Neuron (in vitro differentiated cells): Measurements from ENCODE around the gene KLHL2.

Source experiments
- H2AFZ ChIP-seq: one replicate; pipeline ENCODE4 v1.6.1; 2013; ENCODE audit warnings: low read depth, mild to moderate bottlenecking, inconsistent platforms, low read length, moderate library complexity
- H3K27me3 ChIP-seq: one replicate; pipeline ENCODE4 v1.6.1; 2013; ENCODE audit warnings: low read length; ENCODE audit not compliant: insufficient read depth
- H3K36me3 ChIP-seq: one replicate; pipeline ENCODE4 v1.6.1; 2013; ENCODE audit warnings: low read length; ENCODE audit not compliant: insufficient read depth
- H3K4me1 ChIP-seq: one replicate; pipeline ENCODE4 v1.6.1; 2013; ENCODE audit warnings: low read length; ENCODE audit not compliant: insufficient read depth
- H3K4me3 ChIP-seq: 2 replicates; pipeline ENCODE4 v1.5.1; 2013; ENCODE audit warnings: mild to moderate bottlenecking, low read length, moderate library complexity
- H3K9me3 ChIP-seq: one replicate; pipeline ENCODE4 v1.6.1; 2013; ENCODE audit warnings: low read length

Gene KLHL2

GRCh38 chr4:165293927-165294649, 86.7 kb downstream of the KLHL2 start:
- Histone ChIP-seq H3K4me1 (peaks cover 9% of the 10 kb centered on the region), H3K36me3 (peaks cover 15% of the 10 kb centered on the region), H3K9me3 (no peaks in the 10 kb centered on the region), H2AFZ (no peak overlapping the region), H3K4me3 (no peak overlapping the region), H3K27me3 (no peaks in the 10 kb centered on the region)

- Histone ChIP-seq H3K27me3 (no peaks in the 10 kb centered on the region), H3K9me3 (no peaks in the 10 kb centered on the region), H3K4me1 (peaks cover 9% of the 10 kb centered on the region), H3K4me3 (no peak overlapping the region), H2AFZ (no peak overlapping the region), H3K36me3 (peaks cover 20% of the 10 kb centered on the region)
These were observed 87.5 kb downstream of the KLHL2 start for GRCh38 chr4:165294907-165295306.

DNA sequence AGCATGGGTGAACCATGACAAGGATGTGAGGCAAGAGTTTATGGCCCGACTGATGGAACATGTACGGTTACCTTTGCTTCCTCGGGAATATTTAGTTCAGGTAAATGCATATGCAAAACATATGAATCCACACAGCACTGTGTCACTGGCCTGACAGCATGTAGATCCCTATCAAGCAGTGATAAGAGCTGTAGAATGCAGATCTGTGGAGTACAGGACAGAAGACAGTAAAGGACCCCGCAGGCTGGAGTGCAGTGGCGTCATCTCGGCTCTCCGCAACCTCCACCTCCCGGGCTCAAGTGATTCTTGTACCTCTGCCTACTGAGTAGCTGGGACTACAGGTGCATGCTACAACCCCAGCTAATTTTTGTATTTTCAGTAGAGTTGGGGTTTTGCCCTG, 90.3 kb downstream of the KLHL2 start:
- H3K4me1 ChIP-seq, result peaks cover 9% of the 10 kb centered on the region
- H3K27me3 ChIP-seq, result no peaks in the 10 kb centered on the region
- no peaks in the 10 kb centered on the region for H3K9me3 ChIP-seq

DNA sequence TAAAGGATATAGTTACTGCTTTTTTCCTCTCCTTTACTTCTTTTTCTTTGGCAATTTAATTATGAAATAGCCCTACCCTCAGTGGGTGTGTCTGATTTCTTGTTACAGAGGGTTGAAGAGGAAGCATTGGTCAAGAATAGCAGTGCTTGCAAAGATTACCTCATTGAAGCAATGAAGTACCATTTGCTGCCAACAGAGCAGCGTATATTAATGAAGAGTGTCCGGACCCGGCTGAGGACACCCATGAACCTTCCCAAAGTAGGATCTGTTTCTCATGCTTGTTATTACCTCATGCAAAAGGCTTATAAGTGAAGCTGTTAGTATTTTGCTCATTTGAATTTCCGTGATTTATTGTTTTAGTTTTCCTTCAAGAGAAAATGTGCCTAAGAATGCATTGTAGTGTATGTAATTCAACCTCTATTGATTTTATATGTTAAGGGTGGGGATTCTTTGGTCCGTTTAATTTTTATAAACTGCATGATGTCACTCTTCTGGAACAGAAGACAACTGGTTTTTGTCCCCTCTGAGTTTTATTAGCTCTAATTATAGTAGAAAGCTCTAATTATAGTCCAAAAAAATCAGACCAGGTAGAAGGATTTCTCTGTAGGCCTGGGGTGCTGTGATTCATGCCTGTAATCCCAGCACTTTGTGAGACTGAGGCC, 92.2 kb downstream of the KLHL2 start:
- Histone ChIP-seq H3K4me3 (no peak overlapping the region), H3K27me3 (no peaks in the 10 kb centered on the region), H3K9me3 (no peaks in the 10 kb centered on the region), H3K4me1 (peaks cover 5% of the 10 kb centered on the region), H2AFZ (no peak overlapping the region), H3K36me3 (peaks cover 20% of the 10 kb centered on the region)

More for the DNA sequence above, 90.3 kb downstream of the KLHL2 start:
- no peak overlapping the region for H2AFZ ChIP-seq
- no peak overlapping the region for H3K4me3 ChIP-seq
- H3K36me3 ChIP-seq, result peaks cover 20% of the 10 kb centered on the region

- Histone ChIP-seq H3K9me3 (no peaks in the 10 kb centered on the region), H3K27me3 (no peaks in the 10 kb centered on the region), H2AFZ (no peak overlapping the region), H3K4me3 (no peak overlapping the region), H3K4me1 (no peaks in the 10 kb centered on the region), H3K36me3 (peaks cover 25% of the 10 kb centered on the region)
These were observed 94.5 kb downstream of the KLHL2 start for GRCh38 chr4:165301833-165302232.

GRCh38 chr4:165302658-165303057, 95.3 kb downstream of the KLHL2 start:
- no peak overlapping the region for H2AFZ ChIP-seq
- H3K27me3 ChIP-seq, result no peaks in the 10 kb centered on the region
- H3K36me3 ChIP-seq, result peaks cover 23% of the 10 kb centered on the region
- no peaks in the 10 kb centered on the region for H3K4me1 ChIP-seq
- H3K9me3 ChIP-seq, result no peaks in the 10 kb centered on the region
- no peak overlapping the region for H3K4me3 ChIP-seq

DNA sequence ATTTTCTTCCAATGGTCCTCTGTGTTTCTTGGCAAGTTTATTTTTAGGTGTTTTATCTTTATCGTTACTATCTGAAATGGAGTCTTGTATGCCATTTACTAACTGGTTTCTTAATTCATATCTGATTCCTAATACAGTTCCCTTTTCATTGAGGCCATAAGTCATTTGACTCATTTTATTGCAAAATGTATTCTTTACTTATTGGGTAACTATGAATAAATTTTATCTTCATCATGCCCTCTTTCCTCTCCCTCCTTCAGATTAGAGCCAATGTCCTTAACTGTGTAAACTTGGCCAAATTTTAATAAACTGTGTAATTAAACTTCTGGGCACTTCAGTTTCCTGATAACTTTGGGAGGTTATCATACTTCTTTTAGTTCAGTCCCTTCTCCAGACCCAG, 100.8 kb downstream of the KLHL2 start:
- Histone ChIP-seq H3K4me3 (no peak overlapping the region), H3K27me3 (no peaks in the 10 kb centered on the region), H3K36me3 (peaks cover 20% of the 10 kb centered on the region)

DNA sequence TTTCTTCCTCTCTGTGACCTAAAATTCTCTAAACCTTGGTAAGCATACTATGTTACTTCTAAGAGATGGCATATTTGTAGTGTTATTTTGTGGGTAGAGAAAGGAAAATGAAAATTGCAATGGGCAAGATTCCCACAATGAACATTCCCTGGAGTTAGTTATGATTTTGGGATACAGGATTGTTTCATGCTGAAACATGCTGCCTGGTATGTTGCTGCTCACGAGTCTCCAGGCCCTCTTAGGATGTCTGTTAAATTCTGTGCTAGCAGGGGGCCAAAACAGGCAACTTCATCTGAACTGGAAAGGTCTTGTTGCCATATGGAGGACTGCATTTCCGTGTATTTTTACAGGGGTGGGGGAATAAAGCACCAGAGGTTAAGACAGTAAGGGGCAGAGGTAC, 101.2 kb downstream of the KLHL2 start:
- Histone ChIP-seq H3K36me3 (peaks cover 20% of the 10 kb centered on the region), H3K27me3 (no peaks in the 10 kb centered on the region), H2AFZ (no peak overlapping the region), H3K4me1 (no peaks in the 10 kb centered on the region), H3K9me3 (no peaks in the 10 kb centered on the region), H3K4me3 (no peak overlapping the region)

More for the DNA sequence above, 100.8 kb downstream of the KLHL2 start:
- Histone ChIP-seq H3K9me3 (no peaks in the 10 kb centered on the region), H2AFZ (no peak overlapping the region), H3K4me1 (no peaks in the 10 kb centered on the region)

DNA sequence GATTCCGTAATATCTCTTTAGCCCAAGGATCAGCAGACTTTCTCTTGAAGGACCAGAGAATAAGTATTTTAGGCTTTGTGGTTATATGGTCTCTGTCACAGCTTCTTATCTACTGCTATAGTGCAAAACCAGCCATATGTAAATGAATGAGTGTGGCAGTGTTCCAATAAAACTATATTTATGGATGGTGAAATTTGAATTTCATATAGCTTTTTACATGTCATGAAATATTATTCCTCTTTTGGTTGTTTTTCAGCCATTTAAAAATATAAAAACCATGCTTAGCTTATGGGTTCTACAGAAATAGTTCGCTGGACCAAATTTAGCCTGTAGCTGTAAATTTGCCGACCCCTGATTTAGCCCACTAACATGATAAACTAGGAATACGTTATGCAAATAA, 102.1 kb downstream of the KLHL2 start:
- Histone ChIP-seq H3K36me3 (peaks cover 25% of the 10 kb centered on the region), H3K4me1 (no peaks in the 10 kb centered on the region), H3K27me3 (no peaks in the 10 kb centered on the region), H3K4me3 (no peak overlapping the region), H3K9me3 (no peaks in the 10 kb centered on the region), H2AFZ (no peak overlapping the region)

DNA sequence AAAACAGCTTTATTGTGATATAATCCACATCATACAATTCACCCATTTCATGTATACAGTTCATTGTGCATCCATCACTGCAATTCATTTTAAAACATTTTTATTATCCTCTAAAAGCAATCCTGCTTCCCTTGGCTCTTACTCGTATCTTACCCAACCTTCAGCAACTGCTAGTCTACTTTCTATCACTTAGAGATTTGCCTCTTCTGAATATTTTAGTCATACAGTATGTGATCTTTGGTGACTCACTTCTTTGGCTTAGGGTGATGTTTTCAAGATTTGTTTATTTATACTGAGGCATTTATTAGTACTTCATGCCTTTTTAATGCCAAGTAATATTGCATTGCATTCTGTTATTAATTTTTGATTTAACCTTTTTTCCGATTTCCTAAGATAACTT, 105.1 kb downstream of the KLHL2 start:
- Histone ChIP-seq H3K4me3 (no peak overlapping the region), H3K36me3 (peaks cover 22% of the 10 kb centered on the region), H3K4me1 (no peaks in the 10 kb centered on the region), H2AFZ (no peak overlapping the region), H3K27me3 (no peaks in the 10 kb centered on the region), H3K9me3 (no peaks in the 10 kb centered on the region)

GRCh38 chr4:165319030-165319429, 111.7 kb downstream of the KLHL2 start:
- Histone ChIP-seq H3K4me3 (no peak overlapping the region), H3K27me3 (no peaks in the 10 kb centered on the region)

GRCh38 chr4:165319509-165319908, 112.1 kb downstream of the KLHL2 start:
- peaks cover 10% of the 10 kb centered on the region for H3K36me3 ChIP-seq
- H2AFZ ChIP-seq, result no peak overlapping the region
- H3K4me1 ChIP-seq, result no peaks in the 10 kb centered on the region
- no peaks in the 10 kb centered on the region for H3K9me3 ChIP-seq
- no peak overlapping the region for H3K4me3 ChIP-seq
- no peaks in the 10 kb centered on the region for H3K27me3 ChIP-seq

More at GRCh38 chr4:165319030-165319429, 111.7 kb downstream of the KLHL2 start:
- Histone ChIP-seq H3K36me3 (peaks cover 13% of the 10 kb centered on the region), H3K9me3 (no peaks in the 10 kb centered on the region), H3K4me1 (no peaks in the 10 kb centered on the region), H2AFZ (no peak overlapping the region)

GRCh38 chr4:165324236-165324917, 117.0 kb downstream of the KLHL2 start:
- Histone ChIP-seq H3K27me3 (no peaks in the 10 kb centered on the region), H3K4me3 (no peak overlapping the region), H3K36me3 (peaks cover 7% of the 10 kb centered on the region), H2AFZ (no peak overlapping the region), H3K4me1 (peaks cover 10% of the 10 kb centered on the region), H3K9me3 (no peaks in the 10 kb centered on the region)
